ENCODE data around the gene GLI3. TPM values are rescaled to one million over a fixed set of nuclear protein-coding genes. Genes with fewer than 3 reads are reported as not detected.
A peak's percentile ranks its signal among the peaks of the same experiment; 100 is the strongest.

Gene GLI3
- total RNA-seq, 1 donor from 2014 or later = 27.7 TPM

DNA sequence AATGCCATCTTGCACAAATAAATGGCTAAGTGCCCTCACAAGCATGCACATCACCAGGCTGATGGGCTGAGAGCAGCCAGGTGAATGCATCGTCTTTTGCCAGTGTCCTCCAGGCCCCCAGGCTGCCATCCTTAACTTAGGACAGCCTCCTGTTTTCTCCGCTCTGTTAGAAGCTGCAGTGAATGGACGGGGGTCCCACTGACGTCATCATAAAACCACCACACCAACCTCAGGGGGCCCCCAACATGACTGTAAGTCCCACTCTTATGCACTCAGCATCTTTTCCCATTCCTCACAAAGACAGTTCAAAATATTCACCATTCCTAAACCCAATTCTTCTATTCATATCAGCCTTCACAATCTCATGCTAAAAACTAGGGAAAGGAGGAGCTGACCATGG, 34.4 kb downstream of the GLI3 start:
- no peak for FAIRE-seq
- H3K4me1 ChIP-seq (ENCODE audit: insufficient read depth, low read length) = peaks cover 10% of the 10 kb centered on the region
- no peaks in the 10 kb centered on the region for H3K9me3 ChIP-seq (ENCODE audit: insufficient read depth, low read depth, low read length)
- no peak overlapping the region for H3K4me2 ChIP-seq (ENCODE audit: low read length)
- no peak overlapping the region for H3K4me3 ChIP-seq (ENCODE audit: insufficient read depth, low read depth, low read length)
- H3K79me2 ChIP-seq (ENCODE audit: insufficient read depth, low read length) = peaks cover 29% of the 10 kb centered on the region
- no peak overlapping the region for H3K9ac ChIP-seq (ENCODE audit: low read length)
- no peaks in the 10 kb centered on the region for H3K36me3 ChIP-seq (ENCODE audit: insufficient read depth, low read length)
- H3K36me3 Mint-ChIP-seq (ENCODE audit: low read depth, unreplicated experiment) = peaks cover 7% of the 10 kb centered on the region
- no peak overlapping the region for H2AFZ ChIP-seq (ENCODE audit: low read depth, low read length)
- H3K4me3 Mint-ChIP-seq (ENCODE audit: unreplicated experiment) = no peak overlapping the region
- no peaks in the 10 kb centered on the region for H3K27me3 ChIP-seq (ENCODE audit: insufficient read depth, low read length)
- peaks cover 6% of the 10 kb centered on the region for H3K4me1 Mint-ChIP-seq (ENCODE audit: low read depth, unreplicated experiment)
- TF ChIP-seq EZH2 (IDR thresholded peaks at IDR 0.05; ENCODE audit: insufficient read depth, low read length) = no peak
- TF ChIP-seq, protein P1, sequence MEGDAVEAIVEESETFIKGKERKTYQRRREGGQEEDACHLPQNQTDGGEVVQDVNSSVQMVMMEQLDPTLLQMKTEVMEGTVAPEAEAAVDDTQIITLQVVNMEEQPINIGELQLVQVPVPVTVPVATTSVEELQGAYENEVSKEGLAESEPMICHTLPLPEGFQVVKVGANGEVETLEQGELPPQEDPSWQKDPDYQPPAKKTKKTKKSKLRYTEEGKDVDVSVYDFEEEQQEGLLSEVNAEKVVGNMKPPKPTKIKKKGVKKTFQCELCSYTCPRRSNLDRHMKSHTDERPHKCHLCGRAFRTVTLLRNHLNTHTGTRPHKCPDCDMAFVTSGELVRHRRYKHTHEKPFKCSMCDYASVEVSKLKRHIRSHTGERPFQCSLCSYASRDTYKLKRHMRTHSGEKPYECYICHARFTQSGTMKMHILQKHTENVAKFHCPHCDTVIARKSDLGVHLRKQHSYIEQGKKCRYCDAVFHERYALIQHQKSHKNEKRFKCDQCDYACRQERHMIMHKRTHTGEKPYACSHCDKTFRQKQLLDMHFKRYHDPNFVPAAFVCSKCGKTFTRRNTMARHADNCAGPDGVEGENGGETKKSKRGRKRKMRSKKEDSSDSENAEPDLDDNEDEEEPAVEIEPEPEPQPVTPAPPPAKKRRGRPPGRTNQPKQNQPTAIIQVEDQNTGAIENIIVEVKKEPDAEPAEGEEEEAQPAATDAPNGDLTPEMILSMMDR (IDR thresholded peaks at IDR 0.05; ENCODE audit: insufficient read depth, low read depth, low read length) = no peak
- no peak for DNase-seq (ENCODE audit: low read depth)
- no peak overlapping the region for H3K27ac Mint-ChIP-seq (ENCODE audit: unreplicated experiment)
- H3K27me3 Mint-ChIP-seq (ENCODE audit: low read depth, unreplicated experiment) = no peaks in the 10 kb centered on the region
- peaks cover 7% of the 10 kb centered on the region for H4K20me1 ChIP-seq (ENCODE audit: insufficient read depth, low read length)
- no peak overlapping the region for H3K27ac ChIP-seq (ENCODE audit: low read depth, low read length)
- H3K9me3 Mint-ChIP-seq (ENCODE audit: unreplicated experiment) = no peaks in the 10 kb centered on the region

DNA sequence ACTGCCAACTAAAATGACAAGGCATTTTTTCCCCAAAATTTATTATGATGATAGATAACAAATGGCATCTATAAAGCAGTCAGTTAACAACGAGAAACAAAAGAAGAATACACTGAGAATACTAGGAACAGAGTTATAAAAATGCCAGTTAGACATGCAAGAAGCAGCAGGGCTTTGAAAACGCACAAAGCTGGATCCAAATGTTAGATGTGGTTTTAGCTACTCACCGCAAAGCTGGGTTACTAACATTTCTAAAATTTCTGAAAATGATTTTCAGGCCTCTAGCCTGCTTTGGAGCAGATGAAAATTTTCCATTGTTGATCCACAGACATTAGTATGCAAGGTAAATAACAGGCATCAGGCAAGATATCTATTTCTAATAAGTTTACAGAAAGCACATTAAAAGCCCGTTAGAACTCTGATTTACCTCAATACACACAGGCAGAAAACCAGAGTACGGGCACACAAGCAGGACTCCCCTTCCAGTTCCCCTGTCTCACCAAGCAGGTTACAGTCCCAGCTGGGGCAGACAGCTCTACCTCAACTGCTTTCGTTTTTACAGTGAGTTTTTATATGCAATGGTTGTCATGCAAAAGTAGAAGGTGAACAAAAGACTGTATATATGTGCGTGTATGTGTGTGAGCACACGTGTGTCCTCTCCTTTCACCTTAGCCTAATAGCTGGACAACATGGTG, 37.9 kb downstream of the GLI3 start:
- Mint-ChIP-seq H3K27ac (ENCODE audit: unreplicated experiment) (peak overlapping the region; percentile 14), H3K36me3 (ENCODE audit: low read depth, unreplicated experiment) (peaks cover 7% of the 10 kb centered on the region), H3K9me3 (ENCODE audit: unreplicated experiment) (no peaks in the 10 kb centered on the region), H3K4me3 (ENCODE audit: unreplicated experiment) (no peak overlapping the region), H3K27me3 (ENCODE audit: low read depth, unreplicated experiment) (no peaks in the 10 kb centered on the region), H3K4me1 (ENCODE audit: low read depth, unreplicated experiment) (peaks cover 9% of the 10 kb centered on the region)
- FAIRE-seq = peak; percentile 43
- Histone ChIP-seq H3K27ac (ENCODE audit: low read depth, low read length) (peak overlapping the region; percentile 74), H3K9ac (ENCODE audit: low read length) (peak overlapping the region; percentile 56), H3K4me1 (ENCODE audit: insufficient read depth, low read length) (peaks cover 19% of the 10 kb centered on the region), H3K4me2 (ENCODE audit: low read length) (peak overlapping the region; percentile 11), H3K27me3 (ENCODE audit: insufficient read depth, low read length) (no peaks in the 10 kb centered on the region), H3K36me3 (ENCODE audit: insufficient read depth, low read length) (no peaks in the 10 kb centered on the region), H2AFZ (ENCODE audit: low read depth, low read length) (no peak overlapping the region), H3K4me3 (ENCODE audit: insufficient read depth, low read depth, low read length) (no peak overlapping the region), H3K9me3 (ENCODE audit: insufficient read depth, low read depth, low read length) (no peaks in the 10 kb centered on the region), H4K20me1 (ENCODE audit: insufficient read depth, low read length) (no peaks in the 10 kb centered on the region), H3K79me2 (ENCODE audit: insufficient read depth, low read length) (peaks cover 28% of the 10 kb centered on the region)
- TF ChIP-seq EZH2 (IDR thresholded peaks at IDR 0.05; ENCODE audit: insufficient read depth, low read length) = no peak
- DNase-seq (ENCODE audit: low read depth) = peak; percentile 72

DNA sequence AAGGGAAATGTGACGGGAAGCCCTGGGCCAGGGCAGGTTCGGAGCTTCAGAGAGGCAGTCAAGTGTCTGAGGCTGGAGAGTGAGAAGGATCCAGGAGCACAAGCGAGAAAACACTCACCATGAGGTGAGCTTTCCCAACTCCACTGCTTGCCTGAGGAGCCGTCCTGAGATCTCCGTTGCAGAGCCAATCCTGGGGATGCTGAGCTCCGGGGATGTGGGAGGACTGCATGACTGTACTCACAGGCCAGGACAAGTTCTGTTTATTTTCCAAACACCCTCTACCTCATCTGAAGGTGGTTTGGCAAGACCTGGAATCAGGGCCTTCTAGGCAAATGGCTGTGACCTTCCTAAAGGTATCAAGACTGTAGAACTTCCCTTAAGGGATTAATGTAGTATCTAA, 38.7 kb downstream of the GLI3 start:
- Mint-ChIP-seq H3K27ac (ENCODE audit: unreplicated experiment) (no peak overlapping the region), H3K4me3 (ENCODE audit: unreplicated experiment) (no peak overlapping the region), H3K36me3 (ENCODE audit: low read depth, unreplicated experiment) (peaks cover 4% of the 10 kb centered on the region), H3K9me3 (ENCODE audit: unreplicated experiment) (no peaks in the 10 kb centered on the region), H3K27me3 (ENCODE audit: low read depth, unreplicated experiment) (no peaks in the 10 kb centered on the region), H3K4me1 (ENCODE audit: low read depth, unreplicated experiment) (peaks cover 15% of the 10 kb centered on the region)
- Histone ChIP-seq H3K79me2 (ENCODE audit: insufficient read depth, low read length) (peaks cover 25% of the 10 kb centered on the region), H3K27ac (ENCODE audit: low read depth, low read length) (peak overlapping the region; percentile 74), H3K36me3 (ENCODE audit: insufficient read depth, low read length) (no peaks in the 10 kb centered on the region), H3K9me3 (ENCODE audit: insufficient read depth, low read depth, low read length) (no peaks in the 10 kb centered on the region), H3K4me1 (ENCODE audit: insufficient read depth, low read length) (peaks cover 26% of the 10 kb centered on the region), H2AFZ (ENCODE audit: low read depth, low read length) (no peak overlapping the region), H3K27me3 (ENCODE audit: insufficient read depth, low read length) (no peaks in the 10 kb centered on the region), H3K9ac (ENCODE audit: low read length) (peak overlapping the region; percentile 56), H3K4me2 (ENCODE audit: low read length) (peak overlapping the region; percentile 61), H4K20me1 (ENCODE audit: insufficient read depth, low read length) (no peaks in the 10 kb centered on the region), H3K4me3 (ENCODE audit: insufficient read depth, low read depth, low read length) (no peak overlapping the region)
- peak; percentile 5 for FAIRE-seq
- peak; percentile 37 for DNase-seq (ENCODE audit: low read depth)
- TF ChIP-seq EZH2 (IDR thresholded peaks at IDR 0.05; ENCODE audit: insufficient read depth, low read length) = no peak
- TF ChIP-seq, protein P1 (IDR thresholded peaks at IDR 0.05; ENCODE audit: insufficient read depth, low read depth, low read length) = no peak
